Fibroblast of skin of right biceps (primary cell): ENCODE data around the gene NOL4L.

Source experiments
- DNase-seq: peaks from one replicate; pipeline ENCODE4 v3.0.0-alpha.2; 2013

The NOL4L gene

GRCh38 chr20:32613192-32614053, 28.3 kb upstream of the NOL4L start:
- DNase-seq = no peak

DNA sequence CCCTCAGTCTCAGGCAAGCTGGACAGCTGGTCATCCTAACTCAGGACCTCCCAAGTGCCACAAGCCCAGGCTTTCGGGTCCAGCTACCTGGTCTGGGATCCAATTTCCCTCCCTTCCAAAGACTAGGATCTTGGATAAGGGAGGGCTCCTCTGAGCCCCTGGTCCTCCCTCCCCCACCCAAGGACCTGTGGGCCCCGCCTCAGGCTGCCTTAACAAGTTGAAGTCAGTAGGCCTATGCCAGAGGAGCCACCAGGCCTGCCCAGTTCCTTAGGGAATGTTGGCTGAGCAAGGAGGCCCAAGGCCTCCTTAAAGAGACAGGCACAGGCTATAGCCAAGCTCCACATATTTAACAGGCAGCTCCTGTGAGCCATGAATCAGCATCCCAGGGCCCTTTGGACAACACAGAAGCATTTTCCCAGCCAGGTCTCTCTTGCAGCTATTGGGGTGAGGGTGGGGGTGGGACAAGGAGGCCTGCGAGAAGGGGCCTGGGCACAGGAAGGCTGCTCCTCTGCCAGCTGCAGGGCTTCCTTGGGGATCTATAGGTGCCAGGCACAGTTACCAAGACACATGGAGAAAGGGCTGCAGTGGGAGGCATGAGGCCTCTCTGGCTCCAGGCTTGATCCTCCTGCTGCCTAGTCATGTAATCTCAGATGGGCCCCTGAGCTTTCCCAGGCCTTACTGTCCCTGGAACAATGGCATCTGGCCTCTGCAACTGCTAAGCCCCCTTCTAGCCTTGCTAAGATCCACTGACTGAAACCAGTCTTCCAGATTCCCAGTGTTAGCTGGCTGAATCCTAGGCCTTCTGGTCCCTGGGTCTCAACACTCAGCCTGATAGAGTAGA, 27.4 kb upstream of the NOL4L start:
- DNase-seq = no peak

GRCh38 chr20:32611868-32612267, 26.7 kb upstream of the NOL4L start:
- no peak for DNase-seq

GRCh38 chr20:32611286-32611685, 26.2 kb upstream of the NOL4L start:
- DNase-seq = no peak

DNA sequence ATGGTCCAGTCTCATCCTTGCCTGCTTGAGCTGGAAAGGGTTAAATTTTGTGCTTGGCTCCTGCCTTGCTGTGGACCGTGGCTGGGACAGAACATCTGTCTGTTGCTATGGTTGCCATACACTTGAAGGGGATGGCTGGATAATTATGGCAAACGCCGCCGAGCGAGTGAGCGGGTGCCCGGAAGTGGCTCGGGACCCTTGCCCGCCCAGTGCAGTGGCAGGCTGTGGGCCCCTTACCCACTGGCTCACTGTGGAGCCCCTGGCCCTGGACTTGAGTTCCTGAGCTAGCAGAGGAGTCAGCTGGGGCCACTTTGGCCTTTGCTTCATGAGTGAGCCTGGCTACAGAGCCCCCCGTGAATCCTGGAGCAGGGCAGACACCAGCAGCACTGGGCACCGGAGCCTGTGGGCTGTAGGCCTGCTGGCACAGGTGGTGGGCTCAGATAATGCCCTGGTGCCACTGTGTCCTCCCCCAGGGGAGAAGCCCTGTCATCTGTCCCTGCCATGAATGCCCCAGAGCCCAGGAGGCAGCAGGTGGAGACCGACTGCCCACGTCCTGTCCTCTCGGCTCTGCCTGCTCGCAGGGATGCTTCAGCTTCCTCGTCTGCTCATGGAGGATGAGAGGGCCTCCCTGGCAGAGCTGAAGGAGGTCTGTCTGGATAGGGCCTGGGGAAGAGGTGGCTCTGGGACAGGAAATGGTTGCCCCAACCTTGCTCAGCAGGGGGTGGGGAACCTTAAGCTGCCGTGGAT, 25.5 kb upstream of the NOL4L start:
- no peak for DNase-seq

DNA sequence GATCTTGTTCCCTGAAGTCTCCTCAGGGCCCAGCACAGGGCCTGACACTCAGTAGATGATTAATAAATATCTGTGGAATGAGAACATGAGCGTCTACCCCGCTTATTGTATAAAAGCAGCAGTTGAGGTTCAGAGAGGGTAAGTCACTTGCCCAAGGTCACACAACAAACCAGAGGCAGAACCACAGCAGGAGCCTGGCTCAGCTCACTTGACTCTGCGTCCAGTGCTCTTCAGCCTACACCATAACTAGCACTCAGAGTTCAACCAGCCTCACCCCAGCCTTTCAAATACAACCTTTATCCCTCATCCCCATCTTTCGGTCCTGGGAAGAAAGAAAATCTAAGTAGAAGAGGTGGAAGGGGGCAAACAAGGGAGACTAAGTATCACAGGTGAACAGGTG, 24.9 kb upstream of the NOL4L start:
- DNase-seq = no peak

- no peak for DNase-seq
These were observed 24.1 kb upstream of the NOL4L start for GRCh38 chr20:32609111-32609773.

DNA sequence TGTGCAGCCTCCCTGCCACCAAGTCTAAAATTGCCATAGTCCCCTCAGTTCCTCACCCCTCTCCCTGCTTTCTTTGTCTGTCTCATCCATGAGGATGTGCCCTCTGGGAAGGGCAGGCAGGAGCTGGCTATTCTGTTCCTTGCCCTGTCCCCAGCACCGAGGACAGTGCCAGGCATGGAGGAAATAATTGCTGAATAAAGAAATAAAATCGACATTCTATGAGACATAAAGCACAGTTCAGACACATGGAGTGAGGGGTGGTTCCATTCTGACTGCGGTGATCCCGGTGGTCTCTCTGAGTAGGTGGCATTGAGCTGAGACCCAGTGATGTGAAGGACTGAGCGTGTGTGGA, 23.5 kb upstream of the NOL4L start:
- no peak for DNase-seq

DNA sequence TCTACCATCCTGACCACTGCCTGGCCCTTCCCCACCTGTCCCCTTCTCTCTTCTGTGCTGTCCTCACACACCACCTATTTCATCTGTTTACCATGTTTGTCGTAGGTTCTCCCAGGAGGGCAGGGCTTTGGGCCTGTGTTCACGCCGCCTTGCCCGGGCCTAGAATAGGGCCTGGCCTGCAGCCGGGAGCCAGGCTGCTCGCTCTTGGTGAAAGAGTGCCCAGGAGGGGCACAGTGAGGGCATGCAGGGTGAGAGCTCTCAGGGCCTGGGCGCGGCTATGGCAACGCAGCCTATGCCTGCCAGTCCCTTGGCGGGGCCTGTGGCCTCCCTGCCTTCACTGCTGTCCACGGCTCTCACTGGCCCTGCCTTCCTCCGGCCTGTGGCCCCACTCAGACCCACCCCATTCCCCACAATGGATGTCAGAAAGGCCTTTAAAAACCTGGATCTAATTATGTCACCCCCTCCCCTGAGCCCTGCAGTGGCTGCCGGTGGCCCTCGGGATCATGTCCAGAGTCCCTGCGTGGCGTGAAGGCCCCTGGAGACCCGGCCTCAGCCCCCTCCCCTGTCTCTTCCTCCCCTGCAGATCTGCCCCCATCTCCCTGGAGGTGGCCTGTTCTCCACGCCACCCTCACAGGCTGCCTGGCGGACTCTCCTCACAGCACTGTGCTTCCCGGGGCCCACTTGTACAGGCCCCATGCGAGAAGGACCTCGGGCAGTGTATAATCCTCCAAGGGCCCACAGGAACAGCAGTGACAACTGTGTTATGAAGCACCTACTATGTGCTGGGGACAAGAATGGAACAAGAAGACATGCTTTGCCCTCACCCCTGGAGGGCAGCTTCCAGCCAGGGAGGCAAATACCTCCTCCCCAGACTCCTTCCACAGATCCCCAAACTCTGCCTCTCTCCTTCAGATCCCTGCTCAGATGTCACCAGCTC, 22.9 kb upstream of the NOL4L start:
- DNase-seq = no peak

DNA sequence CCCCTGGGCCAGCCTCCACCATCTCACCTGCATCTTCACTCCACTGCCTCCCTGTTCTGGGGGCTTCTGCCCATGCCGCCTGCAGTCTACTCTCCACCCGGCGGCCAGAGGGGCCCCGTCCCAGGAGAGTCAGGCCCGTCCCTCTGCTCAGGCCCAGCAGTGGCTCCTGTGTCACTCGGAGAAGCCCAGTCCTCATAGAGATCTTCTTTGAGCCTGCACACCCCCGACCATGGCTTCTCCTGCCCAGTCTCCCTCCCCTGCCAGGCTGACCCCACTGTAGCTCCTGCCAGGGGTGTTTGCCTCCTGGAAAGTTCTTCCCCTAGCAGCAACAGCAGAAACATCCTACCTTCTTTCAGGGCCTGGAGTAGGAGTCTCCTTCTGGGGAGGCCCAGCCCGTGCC, 22.2 kb upstream of the NOL4L start:
- no peak for DNase-seq

DNA sequence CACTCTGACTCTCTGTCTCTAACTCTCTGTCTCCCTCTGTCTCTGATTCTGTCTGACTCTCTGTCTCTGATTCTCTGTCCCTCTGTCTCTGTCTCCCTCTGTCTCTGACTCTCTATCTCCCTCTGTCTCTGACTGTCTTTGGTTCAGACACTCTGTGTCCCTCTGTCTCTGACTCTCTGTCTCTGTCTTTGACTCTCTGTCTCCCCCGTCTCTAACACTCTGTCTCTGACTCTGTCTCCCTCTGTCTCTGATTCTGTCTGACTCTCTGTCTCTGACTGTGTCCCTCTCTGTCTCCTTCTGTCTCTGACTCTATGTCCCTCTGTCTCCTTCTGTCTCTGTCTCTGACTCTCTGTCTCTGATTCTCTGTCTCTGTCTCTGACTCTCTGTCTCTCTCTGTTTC, 21.7 kb upstream of the NOL4L start:
- DNase-seq = no peak

- no peak for DNase-seq
These were observed 21.0 kb upstream of the NOL4L start for GRCh38 chr20:32606107-32606506.

GRCh38 chr20:32605167-32605656, 20.1 kb upstream of the NOL4L start:
- DNase-seq = no peak

DNA sequence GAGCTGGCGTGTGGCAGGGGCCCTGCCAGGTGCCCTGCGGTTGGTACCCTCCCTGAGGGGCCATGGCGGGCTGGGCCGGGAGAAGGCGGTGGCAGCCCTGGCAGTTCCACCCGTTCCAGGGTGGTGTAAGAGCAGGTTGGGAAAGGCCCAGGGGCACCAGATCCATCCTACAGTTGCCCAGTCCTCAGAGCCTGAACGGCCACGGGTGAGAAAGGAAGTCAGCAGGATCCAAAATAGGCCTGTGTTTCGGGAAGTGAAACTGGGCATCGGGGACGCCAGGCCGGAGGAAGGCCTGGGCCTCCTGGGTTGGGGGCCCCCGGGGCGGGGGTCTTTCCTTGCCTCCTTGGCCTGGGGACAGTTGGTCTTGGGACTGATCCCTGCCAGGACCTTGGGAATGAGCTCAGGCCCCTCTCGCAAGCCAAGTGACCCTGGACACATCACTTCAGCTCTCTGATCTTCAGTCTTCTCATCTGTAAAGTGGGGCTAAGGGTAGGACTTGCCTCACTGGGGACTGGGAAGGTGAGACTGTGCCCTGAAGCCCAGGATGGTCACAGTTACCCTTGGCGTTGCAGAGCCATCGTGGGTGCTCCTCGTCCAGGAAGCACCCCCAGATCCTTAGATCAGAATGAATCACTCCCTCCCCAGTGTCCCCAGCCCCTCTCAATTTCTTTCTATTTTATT, 18.1 kb upstream of the NOL4L start:
- no peak for DNase-seq

DNA sequence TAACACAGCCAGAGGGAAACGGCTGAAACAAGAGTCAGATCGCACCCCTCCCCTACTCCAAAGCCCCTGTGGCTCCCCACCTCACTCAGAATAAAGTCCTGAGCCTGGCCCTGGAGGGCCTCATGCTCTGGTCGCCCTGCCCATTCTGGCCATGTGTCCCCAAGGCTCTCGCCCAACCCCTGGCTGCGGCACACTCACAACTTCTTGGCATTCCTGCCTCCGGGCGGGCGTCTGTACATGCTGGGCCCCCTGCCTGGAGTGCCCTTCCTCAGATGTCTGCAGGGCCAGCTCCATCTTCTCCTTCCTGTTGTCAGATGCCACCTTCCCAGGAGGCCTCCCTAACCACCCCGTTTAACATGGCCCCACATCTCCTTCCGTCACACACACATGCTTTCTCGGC, 17.1 kb upstream of the NOL4L start:
- DNase-seq = no peak

DNA sequence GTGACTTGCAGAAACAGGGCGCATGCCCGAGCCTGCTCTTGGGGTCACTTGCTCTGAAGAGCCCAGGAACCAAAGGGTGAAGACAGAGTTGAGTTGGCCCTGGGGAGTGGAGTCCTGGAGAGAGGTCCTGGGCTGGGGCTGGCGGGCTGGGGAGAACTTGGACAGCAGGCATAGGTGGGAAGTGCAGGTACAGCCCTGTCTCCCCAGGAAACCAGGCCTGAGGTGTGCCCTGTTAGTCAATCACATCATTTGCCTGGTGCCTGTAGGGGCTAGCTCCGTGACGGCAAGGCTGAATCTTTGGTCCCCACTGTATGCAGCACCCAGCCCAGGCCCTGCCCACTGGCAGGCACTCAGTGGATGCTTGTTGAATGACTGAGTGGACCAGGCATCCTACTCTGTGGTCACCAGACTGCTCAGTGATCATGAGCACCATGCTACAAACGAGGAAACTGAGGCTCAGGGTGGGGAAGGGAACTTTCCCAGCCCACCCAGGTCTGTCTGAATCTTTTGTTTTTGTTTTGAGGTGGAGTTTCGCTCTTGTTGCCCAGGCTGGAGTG, 15.6 kb upstream of the NOL4L start:
- DNase-seq = no peak

DNA sequence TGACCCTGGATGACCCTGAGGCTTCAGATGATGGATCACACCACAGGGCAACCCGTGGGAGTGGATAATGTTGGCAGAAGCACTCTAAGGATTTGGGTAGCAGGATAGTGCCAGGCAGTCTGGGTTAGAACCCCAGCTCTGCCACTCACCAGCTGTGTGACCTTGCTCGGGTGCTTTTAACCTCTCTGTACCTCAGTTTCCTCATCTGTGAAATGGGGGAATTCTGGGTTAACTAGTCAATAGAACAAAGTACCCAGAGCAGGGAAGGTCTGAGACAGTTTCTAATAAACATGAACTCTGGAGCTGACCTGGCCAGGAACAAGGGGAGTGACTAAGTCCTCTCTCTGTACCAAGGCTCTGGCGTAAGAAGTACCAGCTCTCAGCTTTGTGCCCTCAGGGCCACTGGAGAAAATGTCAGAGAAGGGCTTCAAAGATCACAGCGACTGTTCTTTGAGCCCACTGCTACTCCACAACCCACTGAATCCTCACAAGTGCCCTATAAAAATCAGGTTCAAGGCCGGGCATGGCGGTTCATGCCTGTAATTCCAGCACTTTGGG, 14.7 kb upstream of the NOL4L start:
- DNase-seq = no peak

DNA sequence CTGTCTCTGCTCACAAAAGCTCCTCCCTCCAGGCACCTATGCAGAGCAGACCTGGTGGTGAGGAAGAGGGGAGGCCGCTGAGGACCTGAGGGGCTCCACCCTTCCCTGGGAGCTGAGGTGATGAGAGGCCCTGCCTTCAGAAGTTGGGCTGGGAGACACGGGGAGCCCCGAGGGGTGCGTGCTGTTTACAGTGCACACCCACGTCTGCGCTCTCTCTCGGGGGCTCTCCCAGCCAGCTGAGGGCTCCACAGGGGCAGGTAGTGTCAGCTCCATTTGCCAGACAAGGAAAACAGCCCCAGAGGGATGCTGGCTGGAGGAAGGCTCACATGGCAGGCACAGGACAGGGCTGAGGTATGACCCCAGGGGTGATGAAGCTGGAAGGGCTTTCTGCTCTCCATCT, 13.5 kb upstream of the NOL4L start:
- DNase-seq = no peak

GRCh38 chr20:32597714-32598113, 12.6 kb upstream of the NOL4L start:
- DNase-seq = no peak

- DNase-seq = no peak
These were observed 11.6 kb upstream of the NOL4L start for GRCh38 chr20:32596681-32597252.
